Measurements from ENCODE around the gene ZNF587B. TPM values are rescaled to one million over a fixed set of nuclear protein-coding genes. Genes with fewer than 3 reads are reported as not detected.
"Not testable (repeated sequence)": the region's sequence is repeated elsewhere in the genome, so short reads cannot be mapped to it uniquely, and the experiment has no call there.

The ZNF587B gene
- total RNA-seq, 1 donor from 2014 or later = 15.3 TPM

DNA sequence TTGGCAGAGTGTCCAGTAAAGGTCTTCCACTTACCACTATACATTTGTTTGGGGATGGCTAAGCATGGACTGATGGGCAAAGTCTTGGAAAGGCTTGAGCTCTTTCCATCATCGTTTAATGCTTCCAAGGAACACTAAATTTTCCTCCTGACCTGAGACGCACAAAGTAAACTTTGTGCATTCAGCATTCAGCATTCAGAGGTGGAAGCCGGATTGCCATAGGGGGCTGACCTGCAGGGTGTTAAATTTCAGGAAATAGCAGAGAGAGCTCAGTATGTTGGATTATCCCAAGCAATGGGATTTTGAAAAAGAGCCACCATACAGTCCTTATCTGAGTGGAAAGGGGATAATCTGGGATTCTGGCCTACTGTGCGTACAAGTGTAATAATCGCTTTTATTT, 29.4 kb upstream of the ZNF587B start:
- Histone ChIP-seq H3K27me3 (ENCODE audit: control insufficient read depth, insufficient read depth, low read length) (no peaks in the 10 kb centered on the region), H3K36me3 (ENCODE audit: control insufficient read depth, insufficient read depth, low read length) (no peaks in the 10 kb centered on the region), H3K4me3 (ENCODE audit: low read depth, low read length) (no peak overlapping the region)
- TF ChIP-seq, protein P1, sequence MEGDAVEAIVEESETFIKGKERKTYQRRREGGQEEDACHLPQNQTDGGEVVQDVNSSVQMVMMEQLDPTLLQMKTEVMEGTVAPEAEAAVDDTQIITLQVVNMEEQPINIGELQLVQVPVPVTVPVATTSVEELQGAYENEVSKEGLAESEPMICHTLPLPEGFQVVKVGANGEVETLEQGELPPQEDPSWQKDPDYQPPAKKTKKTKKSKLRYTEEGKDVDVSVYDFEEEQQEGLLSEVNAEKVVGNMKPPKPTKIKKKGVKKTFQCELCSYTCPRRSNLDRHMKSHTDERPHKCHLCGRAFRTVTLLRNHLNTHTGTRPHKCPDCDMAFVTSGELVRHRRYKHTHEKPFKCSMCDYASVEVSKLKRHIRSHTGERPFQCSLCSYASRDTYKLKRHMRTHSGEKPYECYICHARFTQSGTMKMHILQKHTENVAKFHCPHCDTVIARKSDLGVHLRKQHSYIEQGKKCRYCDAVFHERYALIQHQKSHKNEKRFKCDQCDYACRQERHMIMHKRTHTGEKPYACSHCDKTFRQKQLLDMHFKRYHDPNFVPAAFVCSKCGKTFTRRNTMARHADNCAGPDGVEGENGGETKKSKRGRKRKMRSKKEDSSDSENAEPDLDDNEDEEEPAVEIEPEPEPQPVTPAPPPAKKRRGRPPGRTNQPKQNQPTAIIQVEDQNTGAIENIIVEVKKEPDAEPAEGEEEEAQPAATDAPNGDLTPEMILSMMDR (IDR thresholded peaks at IDR 0.05; ENCODE audit: insufficient read depth, low read length, poor library complexity, severe bottlenecking) = no peak
- DNase-seq (ENCODE audit: low read depth) = no peak

- TF ChIP-seq, protein P1 (IDR thresholded peaks at IDR 0.05; ENCODE audit: insufficient read depth, low read length, poor library complexity, severe bottlenecking) = no peak
- Histone ChIP-seq H3K36me3 (ENCODE audit: control insufficient read depth, insufficient read depth, low read length) (no peaks in the 10 kb centered on the region), H3K4me3 (ENCODE audit: low read depth, low read length) (no peak overlapping the region), H3K27me3 (ENCODE audit: control insufficient read depth, insufficient read depth, low read length) (no peaks in the 10 kb centered on the region)
- no peak for DNase-seq (ENCODE audit: low read depth)
Observed at GRCh38 chr19:57802269-57802668, 27.8 kb upstream of the ZNF587B start.

- no peak for DNase-seq (ENCODE audit: low read depth)
- Histone ChIP-seq H3K36me3 (ENCODE audit: control insufficient read depth, insufficient read depth, low read length) (no peaks in the 10 kb centered on the region), H3K27me3 (ENCODE audit: control insufficient read depth, insufficient read depth, low read length) (no peaks in the 10 kb centered on the region), H3K4me3 (ENCODE audit: low read depth, low read length) (peak overlapping the region; percentile 79)
- TF ChIP-seq, protein P1 (IDR thresholded peaks at IDR 0.05; ENCODE audit: insufficient read depth, low read length, poor library complexity, severe bottlenecking) = no peak
Observed at GRCh38 chr19:57803265-57803593, 26.9 kb upstream of the ZNF587B start.

DNA sequence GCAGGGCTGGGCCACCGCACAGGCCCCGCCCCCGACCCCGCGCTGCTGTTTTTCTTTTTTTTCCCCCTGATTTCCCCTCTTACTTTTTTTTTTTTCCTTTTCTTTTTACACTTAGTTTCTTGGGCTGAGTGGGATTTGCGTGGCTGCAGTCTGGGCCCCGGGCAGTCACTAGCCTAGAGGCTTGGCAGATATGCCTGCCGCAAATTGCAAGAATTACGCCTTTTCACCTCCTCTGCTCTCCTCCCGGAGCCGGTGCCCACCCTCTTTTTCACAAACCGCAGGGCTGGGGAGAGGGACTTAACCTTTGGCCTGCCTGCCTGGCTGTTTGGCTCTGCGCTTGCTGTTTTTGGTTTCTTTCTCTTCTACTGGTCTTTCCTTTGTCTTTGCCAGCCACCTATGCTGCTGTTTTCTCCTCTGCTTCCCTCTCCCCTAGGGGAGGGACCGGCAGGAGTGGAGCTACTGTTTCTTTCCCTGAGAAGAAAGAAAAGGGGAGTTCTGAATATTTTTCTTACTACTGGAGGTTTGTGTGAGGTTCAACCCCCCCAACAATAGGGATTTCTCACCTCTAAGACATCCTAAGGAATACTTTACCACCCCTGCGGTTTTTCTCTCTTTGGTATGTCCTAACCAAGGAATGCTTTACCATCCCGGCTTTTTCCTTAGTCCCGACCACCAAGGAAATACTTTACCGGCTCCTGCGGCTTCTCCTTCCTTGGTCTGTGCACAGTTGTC, 26.3 kb upstream of the ZNF587B start:
- Histone ChIP-seq H3K4me3 (ENCODE audit: low read depth, low read length) (peak overlapping the region; percentile 79), H3K27me3 (ENCODE audit: control insufficient read depth, insufficient read depth, low read length) (no peaks in the 10 kb centered on the region), H3K36me3 (ENCODE audit: control insufficient read depth, insufficient read depth, low read length) (no peaks in the 10 kb centered on the region)
- DNase-seq (ENCODE audit: low read depth) = peak; percentile 83
- TF ChIP-seq, protein P1 (IDR thresholded peaks at IDR 0.05; ENCODE audit: insufficient read depth, low read length, poor library complexity, severe bottlenecking) = no peak

- no peak for DNase-seq (ENCODE audit: low read depth)
- no peak overlapping the region for H3K4me3 ChIP-seq (ENCODE audit: low read depth, low read length)
- TF ChIP-seq, protein P1 (IDR thresholded peaks at IDR 0.05; ENCODE audit: insufficient read depth, low read length, poor library complexity, severe bottlenecking) = no peak
- H3K27me3 ChIP-seq (ENCODE audit: control insufficient read depth, insufficient read depth, low read length) = no peaks in the 10 kb centered on the region
- no peaks in the 10 kb centered on the region for H3K36me3 ChIP-seq (ENCODE audit: control insufficient read depth, insufficient read depth, low read length)
Observed at GRCh38 chr19:57807541-57807940, 22.6 kb upstream of the ZNF587B start.

DNA sequence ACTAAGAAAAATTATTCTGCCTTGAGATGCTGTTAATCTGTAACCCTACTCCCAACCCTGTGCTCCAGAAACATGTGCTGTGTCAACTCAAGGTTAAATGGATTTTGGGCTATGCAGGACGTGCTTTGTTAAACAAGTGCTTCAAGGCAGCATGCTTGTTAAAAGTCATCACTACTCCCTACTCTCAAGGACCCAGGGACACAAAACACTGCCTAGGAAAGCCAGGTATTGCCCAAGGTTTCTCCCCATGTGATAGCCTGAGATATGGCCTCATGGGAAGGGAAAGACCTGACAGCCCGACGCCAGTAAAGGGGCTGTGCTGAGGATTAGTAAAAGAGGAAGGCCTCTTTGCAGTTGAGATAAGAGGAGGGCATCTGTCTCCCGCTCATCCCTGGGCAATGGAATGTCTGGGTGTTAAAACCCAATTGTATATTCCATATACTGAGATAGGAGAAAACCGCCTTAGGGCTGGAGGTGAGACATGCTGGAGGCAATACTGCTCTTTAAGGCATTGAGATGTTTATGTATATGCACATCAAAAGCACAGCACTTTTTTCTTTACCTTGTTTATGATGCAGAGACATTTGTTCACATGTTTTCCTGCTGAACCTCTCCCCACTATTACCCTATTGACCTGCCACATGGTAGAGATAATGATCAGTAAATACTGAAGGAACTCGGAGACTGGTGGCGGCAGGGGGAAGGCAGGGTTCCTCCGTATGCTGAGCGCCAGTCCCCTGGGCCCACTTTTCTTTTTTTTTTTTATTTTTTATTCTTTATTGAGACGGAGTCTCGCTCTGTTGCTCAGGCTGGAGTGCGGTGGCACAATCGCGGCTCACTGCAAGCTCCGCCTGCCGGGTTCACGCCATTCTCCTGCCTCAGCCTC, 19.4 kb upstream of the ZNF587B start:
- H3K4me3 ChIP-seq (ENCODE audit: low read depth, low read length); H3K27me3 ChIP-seq (ENCODE audit: control insufficient read depth, insufficient read depth, low read length); DNase-seq (ENCODE audit: low read depth); H3K36me3 ChIP-seq (ENCODE audit: control insufficient read depth, insufficient read depth, low read length): not testable (repeated sequence)
